ENCODE data around the gene ALB.

Gene ALB

GRCh38 chr4:73452953-73453700 is 49.0 kb downstream of the ALB start:
- no peak for DNase-seq

- DNase-seq: no peak
Observed at GRCh38 chr4:73453701-73454005, 49.6 kb downstream of the ALB start.

- DNase-seq: no peak
Observed at GRCh38 chr4:73454920-73455319, 50.8 kb downstream of the ALB start.

- DNase-seq: no peak
Observed at GRCh38 chr4:73456177-73457022, 52.3 kb downstream of the ALB start.

- no peak for DNase-seq
Observed at GRCh38 chr4:73458184-73459047, 54.3 kb downstream of the ALB start.

- no peak for DNase-seq
Observed at GRCh38 chr4:73459048-73459421, 54.9 kb downstream of the ALB start.

GRCh38 chr4:73460913-73461522 is 56.9 kb downstream of the ALB start:
- no peak for DNase-seq

- DNase-seq: no peak
Observed at GRCh38 chr4:73468170-73468569, 64.1 kb downstream of the ALB start.

- no peak for DNase-seq
Observed at GRCh38 chr4:73470728-73471127, 66.6 kb downstream of the ALB start.
